ENCODE data around the gene JPT2.

DNA sequence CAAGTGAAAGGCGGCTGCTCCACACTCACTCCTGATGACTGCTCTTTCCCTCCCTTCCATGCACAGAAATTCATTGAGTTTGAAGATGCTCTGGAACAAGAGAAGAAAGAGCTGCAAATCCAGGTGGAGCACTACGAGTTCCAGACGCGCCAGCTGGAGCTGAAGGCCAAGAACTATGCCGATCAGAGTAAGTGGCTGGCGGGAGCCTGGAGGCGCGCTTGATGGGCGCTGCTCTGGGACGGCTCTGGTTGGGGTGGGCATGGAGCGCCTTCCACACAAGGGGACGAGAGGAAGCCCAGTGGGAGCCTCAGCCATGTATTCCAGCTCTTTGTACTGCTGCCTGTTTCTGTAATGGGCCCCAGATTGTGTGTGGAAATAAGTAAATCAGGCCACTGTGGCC, 46.4 kb downstream of the JPT2 start:
- TF ChIP-seq POLR2A (IDR thresholded peaks at IDR 0.05) = no peak
- TF ChIP-seq, protein P1, sequence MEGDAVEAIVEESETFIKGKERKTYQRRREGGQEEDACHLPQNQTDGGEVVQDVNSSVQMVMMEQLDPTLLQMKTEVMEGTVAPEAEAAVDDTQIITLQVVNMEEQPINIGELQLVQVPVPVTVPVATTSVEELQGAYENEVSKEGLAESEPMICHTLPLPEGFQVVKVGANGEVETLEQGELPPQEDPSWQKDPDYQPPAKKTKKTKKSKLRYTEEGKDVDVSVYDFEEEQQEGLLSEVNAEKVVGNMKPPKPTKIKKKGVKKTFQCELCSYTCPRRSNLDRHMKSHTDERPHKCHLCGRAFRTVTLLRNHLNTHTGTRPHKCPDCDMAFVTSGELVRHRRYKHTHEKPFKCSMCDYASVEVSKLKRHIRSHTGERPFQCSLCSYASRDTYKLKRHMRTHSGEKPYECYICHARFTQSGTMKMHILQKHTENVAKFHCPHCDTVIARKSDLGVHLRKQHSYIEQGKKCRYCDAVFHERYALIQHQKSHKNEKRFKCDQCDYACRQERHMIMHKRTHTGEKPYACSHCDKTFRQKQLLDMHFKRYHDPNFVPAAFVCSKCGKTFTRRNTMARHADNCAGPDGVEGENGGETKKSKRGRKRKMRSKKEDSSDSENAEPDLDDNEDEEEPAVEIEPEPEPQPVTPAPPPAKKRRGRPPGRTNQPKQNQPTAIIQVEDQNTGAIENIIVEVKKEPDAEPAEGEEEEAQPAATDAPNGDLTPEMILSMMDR (IDR thresholded peaks at IDR 0.05) = no peak
